NCI-H1105 treated with DMSO at 0.1 percent for 48 hours (cell line): Measurements from ENCODE around the gene ZNF646.
A peak's percentile ranks its signal among the peaks of the same experiment; 100 is the strongest.
"Not testable (repeated sequence)": the region's sequence is repeated elsewhere in the genome, so short reads cannot be mapped to it uniquely, and the experiment has no call there.

Experiments used
- DNase-seq: peaks from one replicate; lab custom pipeline; 2025; lab: John Stamatoyannopoulos, UW

ZNF646 gene

GRCh38 chr16:31084584-31085302 lies 10.5 kb downstream of the ZNF646 start:
- no peak for DNase-seq

- no peak for DNase-seq
Measured at GRCh38 chr16:31085411-31085810, 11.2 kb downstream of the ZNF646 start.

GRCh38 chr16:31085873-31086628 lies 11.8 kb downstream of the ZNF646 start:
- DNase-seq = no peak

GRCh38 chr16:31086629-31086906 lies 12.3 kb downstream of the ZNF646 start:
- DNase-seq = no peak

GRCh38 chr16:31087481-31087880 lies 13.3 kb downstream of the ZNF646 start:
- no peak for DNase-seq

GRCh38 chr16:31087971-31088370 lies 13.7 kb downstream of the ZNF646 start:
- no peak for DNase-seq

- DNase-seq = no peak
Measured at GRCh38 chr16:31088459-31089183, 14.4 kb downstream of the ZNF646 start, which contains the start of gene PRSS53. Gene PRSS53 (minus strand): TSS chr16:31088943. CDS start chr16:31088809, 134 bp downstream.

- no peak for DNase-seq
Measured at GRCh38 chr16:31089199-31089598, 15.0 kb downstream of the ZNF646 start.

GRCh38 chr16:31090540-31090939 lies 16.3 kb downstream of the ZNF646 start:
- no peak for DNase-seq

GRCh38 chr16:31092330-31092729 lies 18.1 kb downstream of the ZNF646 start:
- no peak for DNase-seq

- peak; percentile 38 for DNase-seq
Measured at GRCh38 chr16:31093132-31093703, 19.0 kb downstream of the ZNF646 start.

- DNase-seq = peak; percentile 30
Measured at GRCh38 chr16:31094088-31094423, 19.8 kb downstream of the ZNF646 start.

GRCh38 chr16:31094424-31095120 lies 20.4 kb downstream of the ZNF646 start, which contains the start of gene VKORC1:
Gene VKORC1 (minus strand): TSS chr16:31094797. CDS start chr16:31094729, 68 bp downstream.
- DNase-seq = peak; percentile 93

- DNase-seq = no peak
Measured at GRCh38 chr16:31099860-31100638, 25.8 kb downstream of the ZNF646 start.

GRCh38 chr16:31100876-31101641 lies 26.8 kb downstream of the ZNF646 start:
- not testable (repeated sequence) for DNase-seq

- no peak for DNase-seq
Measured at GRCh38 chr16:31105677-31106213, 31.5 kb downstream of the ZNF646 start.

- DNase-seq = no peak
Measured at GRCh38 chr16:31106509-31107464, 32.6 kb downstream of the ZNF646 start.

- DNase-seq = no peak
Measured at GRCh38 chr16:31107465-31107867, 33.2 kb downstream of the ZNF646 start.
